HepG2 (cell line): ENCODE measurements around the gene RALBP1. TPM values are rescaled to one million over a fixed set of nuclear protein-coding genes. Genes with fewer than 3 reads are reported as not detected.
"Not testable (repeated sequence)": the region's sequence is repeated elsewhere in the genome, so short reads cannot be mapped to it uniquely, and the experiment has no call there.

Source experiments
- ATAC-seq: fragments of 200-7000 bp; cut with Tn5 transposase; 3 replicates; pipeline ENCODE4 v1.9.1; 2020; ENCODE audit warnings: mild to moderate bottlenecking, moderate library complexity
- BruUV-seq: library from RNA; stranded (reverse); fragments of 400-500 nt; replicated peaks from 2 replicates; lab custom pipeline; 2021; lab: Mats Ljungman, UMichigan
- CTCF ChIA-PET: fragments of 300-600 bp; formaldehyde crosslinking; extraction: SDS; loops from one replicate; lab custom pipeline; 2021; ENCODE audit warnings: low total read pairs, inconsistent platforms, low intra/inter-chr PET ratio; lab: Yijun Ruan, JAX
- POLR2A ChIA-PET: fragments of 350-600 bp; sonication (Branson Sonifier 250); formaldehyde crosslinking; loops from one replicate; lab custom pipeline; 2020; ENCODE audit warnings: antibody characterized with exemption, inconsistent platforms; lab: Yijun Ruan, JAX
- DNase-seq: peaks from one replicate; pipeline ENCODE4 v3.0.0-alpha.2; 2015; ENCODE audit warnings: low spot score
- FAIRE-seq: peaks from 3 replicates; lab custom pipeline; 2011; peaks lifted over from hg19 to GRCh38; lab: Jason Lieb, UNC
- H2AFZ ChIP-seq: one replicate; pipeline ENCODE4 v1.6.1; 2011; ENCODE audit warnings: low read length, inconsistent platforms
- H3K27ac ChIP-seq: fragments of 300-600 bp; 3 replicates; pipeline ENCODE4 v1.8.0; 2011; ENCODE audit warnings: mixed run types, mild to moderate bottlenecking, mixed read lengths, low read length, inconsistent platforms; ENCODE audit not compliant: insufficient read depth; ENCODE audit errors: extremely low read length
- H3K27me3 ChIP-seq, 2 experiments: fragments of 200-600 bp in 1 of 2; 2 replicates in 1 of 2; 3 replicates in 1 of 2; pipeline versions ENCODE4 v1.6.0 to v1.8.0; 2011; ENCODE audit warnings: low read length in 2 of 2, mild to moderate bottlenecking in 2 of 2, moderate library complexity in 2 of 2, inconsistent platforms in 1 of 2; ENCODE audit not compliant: insufficient read depth in 2 of 2, control insufficient read depth in 1 of 2
- H3K36me3 ChIP-seq, 2 experiments: fragments of 200-600 bp in 1 of 2; replicated peaks in 1 of 2; 2 replicates in 1 of 2; 3 replicates in 1 of 2; pipeline versions ENCODE4 v1.5.1 to v1.8.0; 2011; ENCODE audit warnings: low read length in 2 of 2, inconsistent platforms in 1 of 2; ENCODE audit not compliant: insufficient read depth in 2 of 2, control insufficient read depth in 1 of 2
- H3K4me1 ChIP-seq: 2 replicates; pipeline ENCODE4 v1.5.1; 2012; ENCODE audit warnings: low read length, inconsistent platforms; ENCODE audit not compliant: insufficient read depth
- H3K4me2 ChIP-seq: 2 replicates; pipeline ENCODE4 v1.6.0; 2011; ENCODE audit warnings: low read depth, low read length, inconsistent platforms
- H3K4me3 ChIP-seq, 3 experiments: fragments of 200-600 bp in 1 of 3; sonication (generic), shearing (Covaris generic) in 1 of 3; replicated peaks in 1 of 3; 2 replicates each; pipeline ENCODE4 v1.5.1; 2011 to 2016; ENCODE audit warnings: low read length in 3 of 3, inconsistent platforms in 2 of 3, low read depth in 2 of 3, mild to moderate bottlenecking in 2 of 3, control low read depth in 1 of 3, mixed read lengths in 1 of 3; ENCODE audit not compliant: insufficient read depth in 1 of 3
- H3K79me2 ChIP-seq: one replicate; pipeline ENCODE4 v1.6.1; 2011; ENCODE audit warnings: low read length, inconsistent platforms; ENCODE audit not compliant: insufficient read depth
- H3K9ac ChIP-seq: 2 replicates; pipeline ENCODE4 v1.6.0; 2011; ENCODE audit warnings: mild to moderate bottlenecking, low read depth, low read length, inconsistent platforms; ENCODE audit not compliant: insufficient read depth
- H3K9me3 ChIP-seq: 2 replicates; pipeline ENCODE4 v1.5.1; 2012; ENCODE audit warnings: mild to moderate bottlenecking, low read length
- H4K20me1 ChIP-seq: 2 replicates; pipeline ENCODE4 v1.6.0; 2011; ENCODE audit warnings: inconsistent platforms, mild to moderate bottlenecking, low read length, moderate library complexity; ENCODE audit not compliant: insufficient read depth
- CBX2 ChIP-seq, 2 experiments: fragments of 200-600 bp in 1 of 2; sonication (generic); formaldehyde crosslinking in 1 of 2; IDR thresholded peaks; 2 replicates each; pipeline versions ENCODE4 v1.7.0 to v1.8.1; 2018 to 2022; ENCODE audit warnings: low read depth in 2 of 2, low read length in 1 of 2, mild to moderate bottlenecking in 1 of 2, missing genetic modification reagents in 1 of 2
- JUND ChIP-seq: sonication (generic); formaldehyde crosslinking; IDR thresholded peaks from 2 replicates; pipeline ENCODE4 v1.8.0; 2022; ENCODE audit warnings: mild to moderate bottlenecking, missing genetic modification reagents
- RAD51 ChIP-seq: fragments of 450-650 bp; IDR thresholded peaks from 2 replicates; pipeline ENCODE4 v1.6.1; 2016; ENCODE audit warnings: borderline replicate concordance
- SAP130 ChIP-seq: IDR thresholded peaks from 2 replicates; pipeline ENCODE4 v1.6.1; 2016; ENCODE audit warnings: low read depth
- ZBTB21 ChIP-seq: sonication (generic); formaldehyde crosslinking; IDR thresholded peaks from 2 replicates; pipeline ENCODE4 v1.4.0; 2020; ENCODE audit warnings: missing genetic modification reagents
- ZNF251 ChIP-seq: sonication (generic); formaldehyde crosslinking; IDR thresholded peaks from 2 replicates; pipeline ENCODE4 v1.9.0; 2021; ENCODE audit warnings: mild to moderate bottlenecking, missing genetic modification reagents
- ZNF724P ChIP-seq: sonication (generic); formaldehyde crosslinking; IDR thresholded peaks from 2 replicates; pipeline ENCODE4 v1.8.0; 2022; ENCODE audit warnings: missing genetic modification reagents, borderline replicate concordance
- ZNF792 ChIP-seq: IDR thresholded peaks from 2 replicates; pipeline ENCODE4 v1.6.1; 2016
- ZSCAN20 ChIP-seq: sonication (generic); formaldehyde crosslinking; IDR thresholded peaks from 2 replicates; pipeline ENCODE4 v1.4.0; 2020; ENCODE audit warnings: missing genetic modification reagents, mild to moderate bottlenecking, borderline replicate concordance
- WGBS: methylation state at CpG from one replicate; pipeline ENCODE4 v1.1.6; 2017; ENCODE audit warnings: low lambda C conversion rate; 5-methylcytosine and 5-hydroxymethylcytosine counted together
- in situ Hi-C: cut with HindIII; loops from 2 replicates; pipeline ENCODE4 v1.10.0; 2017; ENCODE audit warnings: low pct_unique_long_range_greater_than_20kb; ENCODE audit not compliant: extremely low pct_ligation_motif_present
- intact Hi-C: fragments of 100-400 bp; cut with micrococcal nuclease; formaldehyde crosslinking; loops from one replicate; pipeline ENCODE4 v1.10.0; 2022; ENCODE audit not compliant: unreplicated experiment
- polyA plus RNA-seq, 8 experiments: library from polyadenylated mRNA; depleted of rRNA in 3 of 8; stranded (reverse) in 7 of 8; unstranded in 1 of 8; fragments of >200 nt; fragmentation: Illumina TruSeq in 4 of 8; extraction: Trizol in 4 of 8; gene quantifications; 2 replicates each; pipeline versions ENCODE4 v1.2.1 to v1.2.3, GENCODE V29; 2011 to 2016; ENCODE audit warnings: low read depth in 4 of 8, missing spikeins in 1 of 8, mixed read lengths in 1 of 8; ENCODE audit not compliant: insufficient read depth in 1 of 8
- total RNA-seq, 5 experiments: library from RNA; depleted of rRNA; stranded (reverse); fragments of >200 nt; fragmentation: Illumina TruSeq; extraction: Trizol; gene quantifications; 2 replicates each; pipeline ENCODE4 v1.2.3, GENCODE V29; 2016; ENCODE audit warnings: low read depth in 1 of 5
- TF ChIP-seq, protein P1 (sequence below): sonication (generic); formaldehyde crosslinking; IDR thresholded peaks from 2 replicates; pipeline ENCODE4 v1.4.0; 2020; ENCODE audit warnings: low read depth, mild to moderate bottlenecking, missing genetic modification reagents
- TF ChIP-seq, protein P2 (sequence below): sonication (generic); formaldehyde crosslinking; conservative IDR thresholded peaks from 2 replicates; pipeline ENCODE4 v1.8.0; 2022; ENCODE audit warnings: mild to moderate bottlenecking, moderate library complexity, missing genetic modification reagents
- TF ChIP-seq, protein P3 (sequence below): sonication (generic); formaldehyde crosslinking; IDR thresholded peaks from 2 replicates; pipeline ENCODE4 v1.5.0; 2020; ENCODE audit warnings: missing genetic modification reagents

RALBP1 gene
- total and polyA plus RNA-seq, 2 of the 13 experiments (the other 11 are each of a cell fraction or from before 2014, with no cell fraction given) = 24.5 to 33.1 TPM

DNA sequence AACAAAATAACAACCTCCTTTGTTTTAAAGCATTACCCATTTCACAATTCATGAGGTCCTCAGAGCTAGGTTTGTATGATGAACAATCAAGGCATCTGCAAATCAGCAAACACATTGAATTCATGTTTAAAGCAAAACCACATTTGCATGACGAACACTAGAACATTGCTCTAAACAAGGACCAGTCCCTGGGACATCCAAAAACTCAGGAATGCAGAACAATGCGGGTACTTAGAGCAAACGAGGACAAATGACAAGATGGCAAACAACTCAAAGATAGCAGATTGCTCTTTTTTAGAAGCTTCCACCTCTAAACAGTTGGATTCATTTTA, 45.7 kb upstream of the RALBP1 start (continued):
- TF ChIP-seq CBX2 (IDR thresholded peaks at IDR 0.05; ENCODE audit: low read depth, low read length) = no peak
- no peak for TF ChIP-seq CBX2 (CRISPR knock-in tag; IDR thresholded peaks at IDR 0.05; ENCODE audit: low read depth)
- no peak for TF ChIP-seq ZNF251 (CRISPR knock-in tag)
- TF ChIP-seq ZBTB21 (CRISPR knock-in tag) = no peak

DNA sequence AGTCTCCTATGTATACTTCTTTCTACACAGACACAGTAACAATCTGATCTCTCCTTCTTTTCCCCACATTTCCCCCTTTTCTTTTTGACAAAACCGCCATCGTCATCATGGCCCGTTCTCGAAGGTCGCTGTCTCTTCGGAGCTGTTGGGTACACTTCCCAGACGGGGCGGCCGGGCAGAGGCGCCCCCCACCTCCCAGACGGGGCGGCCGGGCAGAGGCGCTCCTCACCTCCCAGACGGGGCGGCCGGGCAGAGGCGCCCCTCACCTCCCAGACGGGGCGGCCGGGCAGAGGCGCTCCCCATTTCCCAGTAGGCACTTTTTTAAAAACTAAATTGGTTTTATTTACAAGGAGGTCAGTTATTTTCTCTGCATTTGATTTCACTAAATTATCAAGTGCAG, 45.0 kb upstream of the RALBP1 start:
- CTCF ChIA-PET, H3K9me3 ChIP-seq, H3K4me3 ChIP-seq, H2AFZ ChIP-seq, POLR2A ChIA-PET, H3K27me3 ChIP-seq, H4K20me1 ChIP-seq, H3K36me3 ChIP-seq, H3K27ac ChIP-seq, BruUV-seq, ATAC-seq, DNase-seq, H3K79me2 ChIP-seq, FAIRE-seq, H3K9ac ChIP-seq, intact Hi-C loops, H3K4me1 ChIP-seq, in situ Hi-C loops, H3K4me2 ChIP-seq: not testable (repeated sequence)
- WGBS = 81% methylated on average over 22 of the region's 22 CpGs

DNA sequence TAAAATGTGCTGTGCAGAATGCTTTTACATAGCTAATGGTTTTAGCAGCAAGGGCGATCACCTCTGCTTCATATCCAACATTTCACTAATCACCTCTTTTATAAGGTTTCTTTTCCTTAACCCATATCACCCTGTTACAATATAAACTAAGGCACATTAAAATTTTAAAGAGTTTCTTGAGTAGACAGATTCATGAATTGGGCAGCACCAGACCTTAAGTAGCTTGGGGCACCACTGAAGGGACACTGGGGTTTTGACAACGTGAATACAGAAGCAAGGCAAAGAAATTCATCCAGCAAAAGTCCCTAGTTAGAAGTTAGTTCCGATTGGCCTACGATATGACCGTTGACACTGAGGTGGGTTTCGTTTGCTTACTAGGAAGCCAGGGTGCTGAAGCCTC, 44.0 kb upstream of the RALBP1 start:
- H3K9ac ChIP-seq = no peak overlapping the region
- no peaks in the 10 kb centered on the region for H3K27me3 ChIP-seq
- no peak overlapping the region for H3K27ac ChIP-seq
- intact Hi-C loops (no loop called here), in situ Hi-C loops (no loop called here)
- POLR2A ChIA-PET = no interaction called here
- H4K20me1 ChIP-seq = no peaks in the 10 kb centered on the region
- 64% methylated on average over 6 of the region's 6 CpGs for WGBS
- no peak overlapping the region for H3K4me3 ChIP-seq
- no peaks in the 10 kb centered on the region for H3K9me3 ChIP-seq
- no peaks in the 10 kb centered on the region for H3K36me3 ChIP-seq
- no peak overlapping the region for H3K4me2 ChIP-seq
- ATAC-seq (no peak), FAIRE-seq (no peak), DNase-seq (no peak)
- no peak overlapping the region for H2AFZ ChIP-seq
- peaks cover 6% of the 10 kb centered on the region; the same call in 1 of the 2 replicates for H3K4me1 ChIP-seq
- H3K79me2 ChIP-seq = no peaks in the 10 kb centered on the region
- no TSS peak for BruUV-seq
- CTCF ChIA-PET = no interaction called here
- TF ChIP-seq, protein P1, sequence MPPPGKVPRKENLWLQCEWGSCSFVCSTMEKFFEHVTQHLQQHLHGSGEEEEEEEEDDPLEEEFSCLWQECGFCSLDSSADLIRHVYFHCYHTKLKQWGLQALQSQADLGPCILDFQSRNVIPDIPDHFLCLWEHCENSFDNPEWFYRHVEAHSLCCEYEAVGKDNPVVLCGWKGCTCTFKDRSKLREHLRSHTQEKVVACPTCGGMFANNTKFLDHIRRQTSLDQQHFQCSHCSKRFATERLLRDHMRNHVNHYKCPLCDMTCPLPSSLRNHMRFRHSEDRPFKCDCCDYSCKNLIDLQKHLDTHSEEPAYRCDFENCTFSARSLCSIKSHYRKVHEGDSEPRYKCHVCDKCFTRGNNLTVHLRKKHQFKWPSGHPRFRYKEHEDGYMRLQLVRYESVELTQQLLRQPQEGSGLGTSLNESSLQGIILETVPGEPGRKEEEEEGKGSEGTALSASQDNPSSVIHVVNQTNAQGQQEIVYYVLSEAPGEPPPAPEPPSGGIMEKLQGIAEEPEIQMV (CRISPR knock-in tag) = no peak
- TF ChIP-seq JUND (CRISPR knock-in tag) = no peak
- no peak for TF ChIP-seq SAP130 (CRISPR knock-in tag)
- TF ChIP-seq, protein P2, sequence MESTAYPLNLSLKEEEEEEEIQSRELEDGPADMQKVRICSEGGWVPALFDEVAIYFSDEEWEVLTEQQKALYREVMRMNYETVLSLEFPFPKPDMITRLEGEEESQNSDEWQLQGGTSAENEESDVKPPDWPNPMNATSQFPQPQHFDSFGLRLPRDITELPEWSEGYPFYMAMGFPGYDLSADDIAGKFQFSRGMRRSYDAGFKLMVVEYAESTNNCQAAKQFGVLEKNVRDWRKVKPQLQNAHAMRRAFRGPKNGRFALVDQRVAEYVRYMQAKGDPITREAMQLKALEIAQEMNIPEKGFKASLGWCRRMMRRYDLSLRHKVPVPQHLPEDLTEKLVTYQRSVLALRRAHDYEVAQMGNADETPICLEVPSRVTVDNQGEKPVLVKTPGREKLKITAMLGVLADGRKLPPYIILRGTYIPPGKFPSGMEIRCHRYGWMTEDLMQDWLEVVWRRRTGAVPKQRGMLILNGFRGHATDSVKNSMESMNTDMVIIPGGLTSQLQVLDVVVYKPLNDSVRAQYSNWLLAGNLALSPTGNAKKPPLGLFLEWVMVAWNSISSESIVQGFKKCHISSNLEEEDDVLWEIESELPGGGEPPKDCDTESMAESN (CRISPR knock-in tag) = no peak
- TF ChIP-seq ZSCAN20 (CRISPR knock-in tag) = no peak
- TF ChIP-seq ZNF724P (CRISPR knock-in tag) = no peak
- TF ChIP-seq ZNF792 (CRISPR knock-in tag) = no peak
- TF ChIP-seq, protein P3, sequence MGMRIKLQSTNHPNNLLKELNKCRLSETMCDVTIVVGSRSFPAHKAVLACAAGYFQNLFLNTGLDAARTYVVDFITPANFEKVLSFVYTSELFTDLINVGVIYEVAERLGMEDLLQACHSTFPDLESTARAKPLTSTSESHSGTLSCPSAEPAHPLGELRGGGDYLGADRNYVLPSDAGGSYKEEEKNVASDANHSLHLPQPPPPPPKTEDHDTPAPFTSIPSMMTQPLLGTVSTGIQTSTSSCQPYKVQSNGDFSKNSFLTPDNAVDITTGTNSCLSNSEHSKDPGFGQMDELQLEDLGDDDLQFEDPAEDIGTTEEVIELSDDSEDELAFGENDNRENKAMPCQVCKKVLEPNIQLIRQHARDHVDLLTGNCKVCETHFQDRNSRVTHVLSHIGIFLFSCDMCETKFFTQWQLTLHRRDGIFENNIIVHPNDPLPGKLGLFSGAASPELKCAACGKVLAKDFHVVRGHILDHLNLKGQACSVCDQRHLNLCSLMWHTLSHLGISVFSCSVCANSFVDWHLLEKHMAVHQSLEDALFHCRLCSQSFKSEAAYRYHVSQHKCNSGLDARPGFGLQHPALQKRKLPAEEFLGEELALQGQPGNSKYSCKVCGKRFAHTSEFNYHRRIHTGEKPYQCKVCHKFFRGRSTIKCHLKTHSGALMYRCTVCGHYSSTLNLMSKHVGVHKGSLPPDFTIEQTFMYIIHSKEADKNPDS (CRISPR knock-in tag) = no peak
- TF ChIP-seq RAD51 = no peak
